ENCODE data around the gene C22orf23.
"Not testable (repeated sequence)": the region's sequence is repeated elsewhere in the genome, so short reads cannot be mapped to it uniquely, and the experiment has no call there.

The C22orf23 gene

DNA sequence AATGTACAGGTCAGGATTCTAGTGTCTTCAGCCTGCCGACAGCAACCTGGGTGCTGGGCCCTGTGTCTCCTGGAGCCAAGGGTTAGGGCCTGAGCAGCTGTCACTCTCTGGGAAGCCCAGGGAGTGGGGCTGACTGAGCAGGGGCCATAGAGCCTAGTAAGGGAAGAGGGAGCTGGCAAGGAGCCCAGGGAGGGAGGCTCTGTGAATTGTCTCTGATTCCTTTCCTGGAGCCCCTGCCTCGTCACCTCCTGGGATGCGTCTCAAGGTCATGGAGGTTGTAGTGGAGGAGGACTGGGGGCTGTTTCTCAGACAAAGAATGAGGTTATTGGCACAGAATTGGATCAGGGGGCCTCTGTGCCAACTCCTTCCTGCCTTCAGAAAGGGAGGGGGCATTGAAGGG is 19.1 kb upstream of the C22orf23 start:
- no peak overlapping the region for H3K4me3 ChIP-seq (ENCODE audit: low read length)
- no peak for TF ChIP-seq ZNF274 (IDR thresholded peaks at IDR 0.05; ENCODE audit: low read depth, low read length)

DNA sequence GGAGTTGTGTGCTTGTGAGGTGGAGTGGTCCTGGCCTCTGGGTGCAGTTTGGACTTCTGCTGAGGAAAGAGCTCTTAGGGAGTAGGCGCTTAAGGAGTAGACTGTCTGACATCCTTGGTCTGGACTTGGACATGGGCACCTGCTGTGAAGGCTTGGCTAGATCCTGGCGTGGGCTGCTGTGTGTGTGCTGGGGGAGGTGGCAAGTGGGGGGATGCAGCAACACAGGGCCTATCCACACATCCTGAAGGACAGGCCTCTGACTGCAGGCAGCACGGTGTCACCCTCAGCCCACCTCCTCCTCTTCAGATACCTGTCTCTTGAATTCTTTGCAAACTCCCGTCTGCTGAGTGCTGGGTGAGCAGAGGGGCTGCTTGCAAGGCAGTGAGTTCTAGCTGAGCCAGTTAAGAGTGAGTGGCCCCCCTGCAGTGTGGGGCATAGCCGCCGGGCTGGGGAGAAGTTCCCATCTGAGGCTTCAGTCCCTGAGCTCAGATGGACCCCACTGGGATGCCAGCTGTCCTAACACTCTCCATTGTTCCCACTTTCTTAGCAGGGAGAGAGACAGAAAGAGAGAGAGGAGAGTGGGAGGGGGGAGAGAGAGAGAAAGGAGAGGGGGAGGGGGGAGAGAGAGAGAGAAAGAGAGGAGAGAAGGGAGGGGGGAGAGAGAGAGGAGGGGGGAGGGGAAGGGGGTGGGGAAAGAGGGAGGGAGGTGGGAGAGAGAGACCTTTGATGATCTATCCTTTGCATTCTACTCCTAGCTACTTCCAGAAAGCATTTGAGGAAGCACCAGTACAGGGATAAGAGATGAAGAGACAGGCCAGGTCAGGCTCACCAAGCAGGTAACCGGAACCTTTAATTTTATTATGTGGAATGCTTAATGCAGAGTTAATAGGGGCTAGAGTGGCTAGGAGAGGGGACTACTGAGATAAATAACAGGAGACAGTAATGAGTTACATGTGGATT is 18.4 kb upstream of the C22orf23 start:
- TF ChIP-seq ZNF274 (IDR thresholded peaks at IDR 0.05; ENCODE audit: low read depth, low read length): no peak
- H3K4me3 ChIP-seq (ENCODE audit: low read length): no peak overlapping the region

DNA sequence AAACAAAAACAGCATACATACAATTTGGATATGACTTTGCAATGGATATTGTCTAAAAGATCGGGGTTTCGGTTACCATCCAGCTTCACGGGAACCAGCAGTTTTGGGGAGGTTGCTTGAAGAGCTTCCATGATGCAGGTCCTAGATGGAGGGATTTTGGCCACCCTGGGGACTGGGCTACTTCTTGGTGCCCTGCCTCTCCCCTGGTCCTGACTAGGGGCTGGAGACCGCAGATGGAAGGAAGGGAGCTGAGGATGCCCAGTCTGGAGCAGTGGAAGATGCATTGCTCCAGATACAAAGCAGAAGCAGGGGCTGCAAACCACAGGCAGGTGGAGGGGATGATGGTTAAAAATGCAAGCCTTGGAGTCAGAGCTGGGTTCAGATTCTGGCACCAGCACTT is 17.5 kb upstream of the C22orf23 start:
- H3K4me3 ChIP-seq (ENCODE audit: low read length): no peak overlapping the region
- no peak for TF ChIP-seq ZNF274 (IDR thresholded peaks at IDR 0.05; ENCODE audit: low read depth, low read length)

DNA sequence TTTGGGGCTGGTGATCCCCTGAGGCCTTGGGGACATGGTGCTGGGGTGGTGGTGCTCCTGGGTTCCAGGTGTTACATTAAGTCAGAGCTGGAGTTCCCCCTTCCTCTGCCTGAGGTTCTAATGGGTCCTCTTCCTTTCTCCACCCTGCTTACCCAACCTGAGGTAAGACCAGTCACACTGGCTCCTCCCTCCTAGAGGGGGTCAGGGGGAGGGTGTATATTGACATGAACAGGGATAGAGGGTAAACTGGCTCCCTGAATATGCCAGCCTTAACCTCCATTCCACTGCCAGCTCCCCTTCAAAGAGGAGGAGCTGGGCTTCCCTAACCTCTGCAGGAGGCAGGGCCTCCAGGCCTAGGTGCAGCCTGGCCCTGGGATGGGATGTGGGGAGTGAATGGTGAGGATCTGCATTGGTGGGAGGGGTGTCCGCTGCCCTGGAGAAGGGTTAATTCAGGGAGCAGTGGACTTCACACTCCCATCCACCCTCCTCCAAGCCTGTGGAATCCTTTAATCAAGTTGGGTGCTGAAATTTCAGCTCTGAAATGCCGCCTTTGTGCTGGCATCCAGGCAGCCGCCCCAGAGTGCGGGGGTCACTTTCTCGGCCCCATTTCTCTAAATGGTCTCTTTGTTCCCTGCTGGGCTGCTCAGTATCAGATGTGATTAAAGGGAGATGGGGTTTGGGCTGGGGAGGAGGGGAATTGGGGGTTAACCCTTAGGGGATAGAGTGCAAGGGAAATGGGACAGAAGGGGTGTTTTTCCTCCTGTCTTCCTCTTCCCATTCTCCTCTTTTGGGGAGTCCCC is 15.3 kb upstream of the C22orf23 start:
- no peak overlapping the region for H3K4me3 ChIP-seq (ENCODE audit: low read length)
- no peak for TF ChIP-seq ZNF274 (IDR thresholded peaks at IDR 0.05; ENCODE audit: low read depth, low read length)

DNA sequence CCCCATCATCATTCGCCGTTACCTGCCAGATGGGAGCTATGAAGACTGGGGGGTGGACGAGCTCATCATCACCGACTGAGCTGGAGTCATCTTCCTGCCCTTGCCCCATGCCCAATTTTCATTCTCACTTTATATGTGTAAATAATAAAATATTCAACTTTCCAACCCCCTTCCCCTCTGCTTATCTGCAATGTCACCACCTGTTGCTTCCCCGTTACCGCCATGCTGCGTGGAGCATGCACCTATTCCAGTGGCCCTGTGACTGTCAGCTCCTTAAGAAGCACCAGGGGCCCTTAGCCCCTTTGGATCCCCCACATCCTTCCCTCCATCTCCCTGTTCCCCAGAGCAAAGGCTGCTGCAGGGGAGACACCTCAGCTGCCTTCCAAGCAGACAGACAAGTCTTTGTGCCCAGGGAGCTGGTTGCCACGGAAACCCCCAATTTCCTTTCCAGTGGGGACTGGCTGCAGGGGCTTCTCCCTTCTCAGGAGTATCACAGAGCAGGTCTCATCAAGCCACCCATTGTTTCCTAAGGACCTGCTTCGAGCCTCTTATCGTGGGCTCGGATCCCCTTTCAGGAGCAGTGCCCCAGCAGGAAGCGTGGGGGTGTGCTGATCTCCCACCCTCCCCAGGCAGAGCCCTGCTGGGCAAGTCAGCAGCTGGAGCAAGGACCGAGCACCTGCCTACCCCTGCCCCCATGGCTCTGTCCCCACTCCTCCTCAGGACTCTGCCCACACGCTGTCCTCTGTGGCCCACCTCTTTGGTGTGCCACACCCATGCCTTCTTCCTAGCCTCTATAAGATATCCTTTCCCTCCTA is 14.4 kb upstream of the C22orf23 start:
- no peak overlapping the region for H3K4me3 ChIP-seq (ENCODE audit: low read length)
- TF ChIP-seq ZNF274 (IDR thresholded peaks at IDR 0.05; ENCODE audit: low read depth, low read length): no peak

DNA sequence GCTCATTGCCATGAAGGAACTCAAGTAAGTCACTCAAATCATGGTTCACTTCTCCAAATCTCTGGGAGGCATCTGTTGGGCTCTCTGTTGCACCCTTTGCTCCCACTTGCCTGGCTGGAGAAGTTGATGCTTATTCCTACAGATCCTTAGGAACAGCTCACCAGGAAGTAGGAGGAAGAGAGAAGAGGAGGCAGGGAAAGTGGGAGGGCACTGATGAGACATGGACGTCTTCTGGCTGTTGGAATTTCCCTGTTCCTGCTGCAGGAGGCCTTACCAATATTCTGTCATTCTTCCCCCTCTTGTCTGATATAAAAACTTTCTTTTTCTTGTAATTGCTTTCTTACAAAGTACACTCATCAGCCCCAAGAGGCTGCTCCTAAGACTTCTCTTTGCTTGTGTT is 13.7 kb upstream of the C22orf23 start:
- H3K4me3 ChIP-seq (ENCODE audit: low read length): no peak overlapping the region

DNA sequence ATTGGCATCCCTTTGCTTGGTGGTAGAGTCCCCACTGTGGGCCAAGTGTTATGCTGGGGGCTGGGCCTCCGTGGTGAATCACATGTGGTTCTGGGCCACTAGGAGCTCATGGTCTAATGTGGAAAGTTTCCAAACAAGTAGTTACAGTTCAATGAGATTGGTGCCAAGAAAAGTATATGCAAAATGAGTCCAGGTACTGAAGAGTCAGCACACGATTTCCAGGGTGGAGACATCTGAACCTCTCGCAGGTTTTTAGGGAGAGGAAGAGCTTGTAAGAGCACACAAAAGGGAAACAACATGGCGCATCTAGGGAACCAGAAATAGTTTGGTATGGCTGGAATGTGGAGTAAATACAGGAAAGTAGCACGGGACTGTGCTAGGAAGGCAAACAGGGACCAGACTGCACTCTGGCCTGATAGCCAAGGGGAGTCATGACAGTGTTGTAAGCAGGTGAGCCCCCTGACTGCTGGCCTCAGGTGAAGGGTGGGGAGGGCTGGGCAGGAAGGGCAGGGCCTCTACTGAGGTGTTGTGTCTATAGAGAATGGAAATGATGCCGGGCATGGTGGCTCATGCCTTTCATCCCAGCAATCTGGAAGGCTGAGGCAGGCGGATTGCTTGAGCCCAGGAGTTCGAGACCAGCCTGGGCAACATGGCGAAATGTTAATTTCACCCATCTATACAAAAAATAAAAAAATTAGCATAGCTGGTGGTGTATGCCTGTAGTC is 12.7 kb upstream of the C22orf23 start:
- no peak overlapping the region for H3K4me3 ChIP-seq (ENCODE audit: low read length)
- no peak for TF ChIP-seq ZNF274 (IDR thresholded peaks at IDR 0.05; ENCODE audit: low read depth, low read length)

More for the DNA sequence above, 13.7 kb upstream of the C22orf23 start:
- TF ChIP-seq ZNF274 (IDR thresholded peaks at IDR 0.05; ENCODE audit: low read depth, low read length): no peak

DNA sequence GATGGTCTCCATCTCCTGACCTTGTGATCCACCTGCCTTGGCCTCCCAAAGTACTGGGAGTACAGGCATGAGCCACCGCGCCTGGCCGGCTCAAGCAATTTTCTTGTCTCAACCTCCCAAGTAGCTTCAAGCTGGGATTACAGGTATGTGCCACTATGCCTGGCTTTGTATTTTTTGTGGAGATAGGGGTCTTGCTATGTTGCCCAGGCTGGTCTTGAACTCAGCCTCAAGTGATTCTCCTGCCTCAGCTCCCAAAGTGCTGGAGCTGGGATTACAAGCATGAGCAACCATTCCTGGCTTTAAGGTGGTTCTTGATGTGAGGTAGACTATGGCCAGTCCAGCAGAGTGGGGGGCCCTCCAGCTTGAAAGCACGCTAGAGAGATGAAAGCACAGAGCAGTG is 7.7 kb upstream of the C22orf23 start:
- no peak overlapping the region for H3K4me3 ChIP-seq (ENCODE audit: low read length)
- no peak for TF ChIP-seq ZNF274 (IDR thresholded peaks at IDR 0.05; ENCODE audit: low read depth, low read length)

DNA sequence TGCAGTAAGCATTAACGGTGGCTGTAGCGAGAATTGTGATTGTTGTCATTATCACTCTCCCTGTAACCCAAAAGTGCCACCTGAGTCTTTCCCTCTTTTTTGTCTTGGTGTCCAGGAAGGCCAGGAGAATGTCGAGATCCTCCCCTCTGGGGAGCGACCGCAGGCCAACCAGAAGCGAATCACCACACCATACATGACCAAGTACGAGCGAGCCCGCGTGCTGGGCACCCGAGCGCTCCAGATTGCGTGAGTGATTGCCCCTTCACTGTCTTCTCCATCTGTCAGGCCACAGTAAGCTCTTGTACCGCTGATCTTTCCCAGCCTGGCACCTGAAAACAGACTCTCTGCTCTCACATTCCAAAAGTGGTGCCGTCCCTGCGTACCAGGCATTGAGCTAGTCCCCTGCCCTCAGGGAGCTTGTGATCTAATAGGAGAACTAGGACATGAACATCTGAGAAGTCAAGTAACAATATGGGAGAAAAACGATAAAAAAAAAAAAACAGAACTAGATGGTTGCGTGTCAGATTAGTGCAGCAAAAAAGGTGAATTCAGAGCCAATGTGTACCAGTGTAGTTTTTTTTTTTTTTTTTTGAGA is 5.9 kb upstream of the C22orf23 start:
- TF ChIP-seq ZNF274 (IDR thresholded peaks at IDR 0.05; ENCODE audit: low read depth, low read length): no peak
- no peak overlapping the region for H3K4me3 ChIP-seq (ENCODE audit: low read length)

DNA sequence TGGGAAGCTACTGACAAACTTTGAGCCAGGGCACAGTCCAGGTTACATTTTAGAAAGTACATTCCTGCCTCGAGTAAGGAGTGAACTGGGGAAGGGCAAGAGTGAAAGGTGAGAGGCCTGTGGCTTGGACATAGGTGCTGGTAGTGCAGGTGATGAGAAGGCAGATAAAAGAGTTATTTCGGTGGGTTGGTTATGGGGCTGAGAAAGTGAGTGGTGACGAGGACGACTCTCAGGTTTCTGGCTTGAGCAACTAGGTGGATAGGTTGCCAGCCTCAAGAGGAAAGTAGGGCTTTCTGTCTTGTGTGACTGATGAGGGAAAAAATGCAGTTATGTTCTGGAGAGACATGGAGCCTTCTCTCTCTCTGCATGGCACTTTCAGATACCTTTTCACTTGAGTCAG is 3.8 kb upstream of the C22orf23 start:
- H3K4me3 ChIP-seq (ENCODE audit: low read length): no peak overlapping the region
- no peak for TF ChIP-seq ZNF274 (IDR thresholded peaks at IDR 0.05; ENCODE audit: low read depth, low read length)

DNA sequence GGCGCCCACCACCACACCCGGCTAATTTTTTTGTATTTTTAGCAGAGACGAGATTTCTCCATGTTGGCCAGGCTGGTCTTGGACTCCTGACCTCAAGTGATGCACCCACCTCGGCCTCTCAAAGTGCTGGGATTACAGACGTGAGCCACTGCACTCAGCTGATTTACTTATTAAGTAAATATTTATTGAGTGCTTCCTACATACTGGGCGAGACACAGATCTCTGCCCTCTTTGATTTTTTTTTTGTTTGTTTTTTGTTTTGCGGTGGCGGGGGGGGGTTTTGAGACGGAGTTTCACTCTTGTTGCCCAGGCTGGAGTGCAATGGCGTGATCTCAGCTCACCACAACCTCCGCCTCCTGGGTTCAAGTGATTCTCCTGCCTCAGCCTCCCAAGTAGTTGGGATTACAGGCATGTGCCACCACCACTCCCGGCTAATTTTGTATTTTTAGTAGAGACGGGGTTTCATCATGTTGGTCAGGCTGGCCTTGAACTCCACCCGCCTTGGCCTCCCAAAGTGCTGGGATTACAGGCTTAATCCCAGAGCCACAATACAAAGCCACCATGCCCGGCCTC is 2.5 kb upstream of the C22orf23 start:
- not testable (repeated sequence) for H3K4me3 ChIP-seq (ENCODE audit: low read length)

DNA sequence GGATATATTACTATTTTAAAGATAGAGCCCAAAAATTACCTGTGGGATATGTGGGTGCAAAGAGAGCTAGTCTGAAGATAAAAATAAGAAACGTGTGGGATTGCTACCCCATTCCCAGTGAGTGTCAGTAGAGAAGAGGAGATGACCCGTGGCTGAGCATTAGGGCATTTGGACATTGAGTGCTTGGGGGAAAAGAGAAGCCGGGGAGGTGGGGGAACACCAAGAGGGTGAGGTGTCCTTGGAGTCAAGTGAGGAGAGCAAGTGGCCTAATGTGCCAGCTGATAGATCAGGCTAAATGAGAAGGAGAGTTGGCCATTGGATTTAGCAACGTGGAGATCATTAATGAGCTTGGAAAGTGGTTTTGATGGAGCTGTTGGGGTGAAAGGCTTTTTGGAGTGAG is 1.3 kb upstream of the C22orf23 start:
- no peak for TF ChIP-seq ZNF274 (IDR thresholded peaks at IDR 0.05; ENCODE audit: low read depth, low read length)
- peak overlapping the region; percentile 90; the same call in 1 of the 2 replicates for H3K4me3 ChIP-seq (ENCODE audit: low read length)

DNA sequence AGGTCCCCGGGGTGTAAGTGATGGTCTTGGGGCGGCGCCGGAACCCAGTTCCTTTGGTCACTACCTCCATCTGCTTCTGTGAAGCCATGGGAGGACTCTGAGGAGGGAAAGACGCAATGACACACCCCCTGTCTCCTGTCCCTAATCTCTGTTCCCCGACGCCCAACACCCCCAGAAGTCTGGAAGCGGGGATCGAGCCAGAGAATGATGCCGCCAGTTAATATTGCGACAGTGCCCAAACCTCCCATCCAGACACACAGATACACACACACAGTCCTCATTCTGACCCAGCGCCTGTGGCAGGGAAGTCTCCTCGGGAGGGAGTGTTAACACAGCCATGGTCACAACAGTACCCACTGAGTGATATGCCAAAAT is 352 bp downstream of the C22orf23 start:
- peak overlapping the region; percentile 90 for H3K4me3 ChIP-seq (ENCODE audit: low read length)
- TF ChIP-seq ZNF274 (IDR thresholded peaks at IDR 0.05; ENCODE audit: low read depth, low read length): no peak

DNA sequence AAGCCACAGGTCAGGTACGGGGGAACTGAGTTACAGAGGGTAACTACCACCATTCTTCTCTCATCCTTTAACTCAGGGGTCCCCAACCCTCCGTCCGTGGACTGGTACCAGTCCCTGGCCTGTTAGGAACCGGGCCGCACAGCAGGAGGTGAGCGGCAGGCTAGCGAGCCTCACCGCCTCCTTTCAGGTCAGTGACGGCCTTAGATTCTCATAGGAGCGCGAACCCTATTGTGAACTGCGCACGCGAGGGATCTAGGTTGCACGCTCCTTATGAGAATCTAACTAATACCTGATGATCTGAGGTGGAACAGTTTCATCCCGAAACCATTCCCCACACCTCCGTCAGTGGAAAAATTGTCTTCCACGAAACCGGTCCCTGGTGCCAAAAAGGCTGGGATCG is 772 bp downstream of the C22orf23 start:
- peak overlapping the region; percentile 90; the same call in 1 of the 2 replicates for H3K4me3 ChIP-seq (ENCODE audit: low read length)

Data from GM08714 (cell line).